NB4 (cell line): Measurements from ENCODE around the gene TMCC3.

Source experiments
- DNase-seq: peaks from one replicate; pipeline ENCODE4 v3.0.0; 2010; ENCODE audit warnings: low read depth
- H3K4me3 ChIP-seq: one replicate; pipeline ENCODE4 v1.5.1; 2011; ENCODE audit warnings: mild to moderate bottlenecking, low read depth, low read length, moderate library complexity
- CTCF ChIP-seq: IDR thresholded peaks from one replicate; pipeline ENCODE4 v1.5.1; 2012; ENCODE audit warnings: low read depth, low read length
- MAX ChIP-seq: IDR thresholded peaks from 2 replicates; pipeline ENCODE4 v1.6.1; 2011; ENCODE audit warnings: low read depth, low read length
- MYC ChIP-seq: IDR thresholded peaks from 2 replicates; pipeline ENCODE4 v1.6.1; 2011; ENCODE audit warnings: low read depth, low read length
- POLR2A ChIP-seq: IDR thresholded peaks from 2 replicates; pipeline ENCODE4 v1.6.1; 2011; ENCODE audit warnings: mild to moderate bottlenecking; ENCODE audit not compliant: insufficient read length; ENCODE audit errors: extremely low read depth

The TMCC3 gene

GRCh38 chr12:94684416-94685142, 34.2 kb upstream of the TMCC3 start:
- no peak overlapping the region for H3K4me3 ChIP-seq
- DNase-seq = no peak
- TF ChIP-seq MAX (no peak), CTCF (no peak), POLR2A (no peak), MYC (no peak)

DNA sequence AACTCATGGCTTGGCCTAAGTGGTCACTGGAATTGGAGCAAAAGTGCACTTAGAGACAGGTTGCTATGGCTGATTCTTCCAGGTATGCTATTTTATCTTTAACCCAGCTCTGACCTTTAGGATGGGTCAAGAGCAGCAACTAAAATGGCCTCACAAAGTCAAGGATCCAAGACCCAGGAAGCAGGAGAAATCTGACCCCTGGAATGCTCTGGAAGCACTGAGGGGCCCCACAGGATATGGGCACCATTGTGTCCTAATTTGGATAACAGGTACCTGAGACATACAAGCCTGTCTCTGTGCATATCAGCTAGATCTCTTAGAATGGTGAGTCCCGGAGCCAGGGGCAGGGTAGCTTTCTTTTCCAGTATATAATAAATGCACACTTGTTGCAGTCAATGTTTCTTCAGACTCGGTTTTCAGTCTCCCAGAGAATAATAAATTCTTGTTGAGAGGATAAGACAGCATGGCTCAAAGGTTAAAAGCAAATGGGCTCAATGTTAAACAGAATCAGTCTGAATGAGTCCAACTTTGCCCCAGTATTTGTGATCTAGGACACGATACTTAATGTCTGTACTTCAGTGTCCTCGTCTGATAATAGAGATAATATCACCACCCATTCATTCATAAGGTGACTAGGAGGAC, 29.3 kb upstream of the TMCC3 start:
- H3K4me3 ChIP-seq = no peak overlapping the region
- DNase-seq = no peak
- no peak for TF ChIP-seq MYC
- no peak for TF ChIP-seq POLR2A

DNA sequence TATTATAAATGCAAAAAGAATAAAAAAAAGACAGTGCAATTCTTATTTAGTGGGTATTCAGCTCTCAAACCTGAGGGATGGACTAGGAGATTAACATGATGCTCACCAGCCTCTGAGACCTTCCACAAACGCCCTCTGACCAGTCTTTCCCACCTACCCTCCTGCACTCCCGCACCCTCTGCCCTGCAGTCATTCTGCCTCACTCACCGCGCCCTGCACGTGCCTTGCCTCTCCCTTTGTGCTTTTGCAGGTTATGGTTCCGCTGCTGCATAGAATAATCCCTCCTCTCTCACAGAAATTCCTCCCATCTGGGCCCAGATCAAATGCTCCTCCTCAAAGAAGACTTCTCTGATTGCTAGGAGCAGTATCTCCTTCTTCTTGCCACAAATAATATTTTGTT, 28.5 kb upstream of the TMCC3 start:
- H3K4me3 ChIP-seq = no peak overlapping the region
- no peak for DNase-seq
- TF ChIP-seq MYC (no peak), CTCF (no peak)

GRCh38 chr12:94678379-94678778, 28.0 kb upstream of the TMCC3 start:
- H3K4me3 ChIP-seq = no peak overlapping the region
- DNase-seq = no peak
- no peak for TF ChIP-seq POLR2A
- TF ChIP-seq MYC = no peak
- TF ChIP-seq MAX = no peak
- TF ChIP-seq CTCF = no peak

GRCh38 chr12:94677778-94678177, 27.4 kb upstream of the TMCC3 start:
- no peak for TF ChIP-seq MYC
- TF ChIP-seq POLR2A = no peak
- TF ChIP-seq MAX = no peak
- TF ChIP-seq CTCF = no peak
- H3K4me3 ChIP-seq = no peak overlapping the region
- DNase-seq = no peak

DNA sequence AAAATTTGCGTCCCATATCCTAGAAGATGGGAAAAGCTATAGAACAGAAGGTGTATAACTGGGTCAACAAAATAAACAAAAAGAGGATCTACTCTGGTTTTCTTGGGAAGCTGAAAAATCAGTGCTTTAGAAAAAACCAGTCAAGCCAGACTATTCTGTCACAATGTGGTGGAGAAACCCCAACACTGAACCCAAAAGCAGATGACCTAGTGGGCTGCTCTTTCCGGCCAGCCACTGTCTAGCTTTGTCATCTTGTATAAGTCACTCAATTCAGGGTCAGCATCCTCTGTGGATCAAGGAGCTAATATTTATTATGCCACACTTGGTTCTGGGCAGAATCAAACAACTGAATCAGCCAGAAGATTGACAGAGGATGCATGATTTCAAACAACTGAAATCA, 26.6 kb upstream of the TMCC3 start:
- H3K4me3 ChIP-seq = no peak overlapping the region
- no peak for DNase-seq
- TF ChIP-seq POLR2A = no peak

DNA sequence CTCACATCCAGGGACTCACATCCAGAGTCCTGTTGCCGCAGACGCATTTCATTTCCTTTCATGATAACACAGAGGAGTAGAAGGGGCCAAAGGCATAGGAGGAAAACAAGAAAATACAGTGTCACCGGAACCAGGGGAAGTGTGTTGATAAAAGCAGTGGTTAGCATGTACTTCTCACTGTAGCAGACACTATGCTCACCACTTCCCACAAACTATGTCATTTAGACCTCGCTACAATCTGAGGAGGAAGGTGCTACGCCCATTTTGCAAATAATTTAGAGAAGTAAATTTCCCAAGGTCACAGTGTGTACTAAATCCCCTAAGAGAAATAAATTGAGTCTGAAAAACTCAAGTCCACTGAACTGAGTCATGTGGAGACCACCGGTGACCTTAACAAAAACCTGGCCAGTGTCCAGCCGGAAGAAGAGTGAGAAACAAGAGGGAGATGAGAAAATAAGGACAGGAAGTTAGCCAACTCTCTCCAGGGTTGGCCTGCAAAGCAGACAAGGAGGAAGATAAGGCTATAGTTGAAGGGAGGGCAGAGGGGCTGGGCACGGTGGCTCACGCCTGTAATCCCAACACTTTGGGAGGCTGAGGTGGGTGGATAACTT, 25.8 kb upstream of the TMCC3 start:
- peak; percentile 95 for DNase-seq
- peak overlapping the region; percentile 19 for H3K4me3 ChIP-seq
- TF ChIP-seq POLR2A = no peak
- no peak for TF ChIP-seq MAX
- peak; percentile 62 for TF ChIP-seq MYC
- TF ChIP-seq CTCF = no peak
